HepG2 (cell line): ENCODE results near the gene ZCCHC3. TPM values are rescaled to one million over a fixed set of nuclear protein-coding genes. Genes with fewer than 3 reads are reported as not detected.

Experiments used
- CREB3 ChIP-seq: sonication (generic); formaldehyde crosslinking; IDR thresholded peaks from 2 replicates; pipeline ENCODE4 v1.5.0; 2020; ENCODE audit warnings: missing genetic modification reagents
- FOXK1 ChIP-seq: sonication (generic); formaldehyde crosslinking; IDR thresholded peaks from 2 replicates; pipeline ENCODE4 v1.4.0; 2020; ENCODE audit warnings: low read depth, missing genetic modification reagents, borderline replicate concordance
- GMEB2 ChIP-seq: IDR thresholded peaks from 2 replicates; pipeline ENCODE4 v1.6.1; 2016; ENCODE audit warnings: missing biosample characterization, missing genetic modification reagents, low read depth
- HIVEP1 ChIP-seq: sonication (generic); formaldehyde crosslinking; IDR thresholded peaks from 2 replicates; pipeline ENCODE4 v1.4.0; 2020; ENCODE audit warnings: mild to moderate bottlenecking, missing genetic modification reagents
- HMG20A ChIP-seq: IDR thresholded peaks from 2 replicates; pipeline ENCODE4 v1.6.1; 2016; ENCODE audit warnings: borderline replicate concordance
- HNF1A ChIP-seq, 2 experiments: sonication (generic) in 1 of 2; formaldehyde crosslinking in 1 of 2; IDR thresholded peaks; 2 replicates each; pipeline versions ENCODE4 v1.4.0 to v1.6.1; 2016 to 2020; ENCODE audit warnings: borderline replicate concordance in 1 of 2, low read depth in 1 of 2, mild to moderate bottlenecking in 1 of 2, missing genetic modification reagents in 1 of 2
- MIER3 ChIP-seq: IDR thresholded peaks from 2 replicates; pipeline ENCODE4 v1.6.1; 2016; ENCODE audit warnings: missing compliant biosample characterization, borderline replicate concordance
- POLR2AphosphoS2 ChIP-seq: IDR thresholded peaks from 2 replicates; pipeline ENCODE4 v1.6.1; 2011; ENCODE audit warnings: low read depth, low read length, improper control_type of control experiment
- RBM22 ChIP-seq: fragments of 200-400 bp; formaldehyde crosslinking; optimal IDR thresholded peaks from 2 replicates; pipeline ENCODE3; 2017; ENCODE audit warnings: mild to moderate bottlenecking, low read length, moderate library complexity
- TAF15 ChIP-seq: fragments of 200-400 bp; formaldehyde crosslinking; IDR thresholded peaks from one replicate; pipeline ENCODE4 v1.6.1; 2018; ENCODE audit warnings: mild to moderate bottlenecking, low read depth, low read length; ENCODE audit not compliant: poor library complexity, severe bottlenecking
- UBTF ChIP-seq: sonication (generic); formaldehyde crosslinking; IDR thresholded peaks from 2 replicates; pipeline ENCODE4 v1.4.0; 2020; ENCODE audit warnings: mild to moderate bottlenecking, missing genetic modification reagents
- ZBTB26 ChIP-seq: IDR thresholded peaks from 2 replicates; pipeline ENCODE4 v1.6.1; 2016; ENCODE audit warnings: missing compliant biosample characterization, missing genetic modification reagents, borderline replicate concordance
- ZFP62 ChIP-seq: sonication (generic); formaldehyde crosslinking; IDR thresholded peaks from 2 replicates; pipeline ENCODE4 v1.4.0; 2020; ENCODE audit warnings: missing genetic modification reagents
- ZNF12 ChIP-seq: sonication (generic); formaldehyde crosslinking; IDR thresholded peaks from 2 replicates; pipeline ENCODE4 v1.5.0; 2020; ENCODE audit warnings: missing genetic modification reagents
- ZNF414 ChIP-seq: sonication (generic); formaldehyde crosslinking; IDR thresholded peaks from 2 replicates; pipeline ENCODE4 v1.5.0; 2020; ENCODE audit warnings: missing genetic modification reagents
- ZNF839 ChIP-seq: sonication (generic); formaldehyde crosslinking; IDR thresholded peaks from 2 replicates; pipeline ENCODE4 v1.4.0; 2020; ENCODE audit warnings: missing genetic modification reagents, mild to moderate bottlenecking, borderline replicate concordance
- polyA plus RNA-seq, 8 experiments: library from polyadenylated mRNA; depleted of rRNA in 3 of 8; stranded (reverse) in 7 of 8; unstranded in 1 of 8; fragments of >200 nt; fragmentation: Illumina TruSeq in 4 of 8; extraction: Trizol in 4 of 8; gene quantifications; 2 replicates each; pipeline versions ENCODE4 v1.2.1 to v1.2.3, GENCODE V29; 2011 to 2016; ENCODE audit warnings: low read depth in 4 of 8, missing spikeins in 1 of 8, mixed read lengths in 1 of 8; ENCODE audit not compliant: insufficient read depth in 1 of 8
- total RNA-seq, 5 experiments: library from RNA; depleted of rRNA; stranded (reverse); fragments of >200 nt; fragmentation: Illumina TruSeq; extraction: Trizol; gene quantifications; 2 replicates each; pipeline ENCODE4 v1.2.3, GENCODE V29; 2016; ENCODE audit warnings: low read depth in 1 of 5

The ZCCHC3 gene
- total and polyA plus RNA-seq, 2 of the 13 experiments (the other 11 are each of a cell fraction or from before 2014, with no cell fraction given) = 46.6 to 63.0 TPM

GRCh38 chr20:325889-326644 is 28.7 kb downstream of the ZCCHC3 start (continued):
- TF ChIP-seq FOXK1 (CRISPR knock-in tag) (no peak), HNF1A (IDR thresholded peaks at IDR 0.05; ENCODE audit: low read depth) (no peak), HNF1A (CRISPR knock-in tag; IDR thresholded peaks at IDR 0.05; ENCODE audit: borderline replicate concordance) (no peak), ZNF12 (no peak), UBTF (peak; percentile 60; the same call in 1 of the 2 replicates), HMG20A (CRISPR knock-in tag) (no peak), POLR2AphosphoS2 (no peak), ZFP62 (CRISPR knock-in tag) (no peak), MIER3 (CRISPR knock-in tag) (no peak; the same call in 1 of the 2 replicates), CREB3 (CRISPR knock-in tag) (no peak), RBM22 (peak; percentile 63), GMEB2 (CRISPR knock-in tag) (no peak), ZNF839 (no peak), HIVEP1 (no peak), ZNF414 (CRISPR knock-in tag) (no peak), TAF15 (peak; percentile 22), ZBTB26 (CRISPR knock-in tag) (no peak)
